Sigmoid colon (tissue), 4 donors: ENCODE measurements around the gene GAD2.

Experiments
- POLR2AphosphoS5 ChIP-seq, 4 donors: sonication (generic); formaldehyde crosslinking; IDR thresholded peaks; one replicate each; pipeline ENCODE4 v1.6.1; 2017; ENCODE audit warnings: antibody characterized with exemption in 4 of 4
- TF ChIP-seq, protein P1 (sequence below), 4 experiments: fragments of 450-650 bp in 3 of 4; fragments of 200-600 bp in 1 of 4; IDR thresholded peaks; one replicate each; pipeline ENCODE4 v1.5.1; 2016 to 2019; ENCODE audit warnings: antibody characterized with exemption in 4 of 4, mild to moderate bottlenecking in 3 of 4, moderate library complexity in 2 of 4

GRCh38 chr10:26225322-26225721, 8.7 kb downstream of the GAD2 start:
- TF ChIP-seq, protein P1, sequence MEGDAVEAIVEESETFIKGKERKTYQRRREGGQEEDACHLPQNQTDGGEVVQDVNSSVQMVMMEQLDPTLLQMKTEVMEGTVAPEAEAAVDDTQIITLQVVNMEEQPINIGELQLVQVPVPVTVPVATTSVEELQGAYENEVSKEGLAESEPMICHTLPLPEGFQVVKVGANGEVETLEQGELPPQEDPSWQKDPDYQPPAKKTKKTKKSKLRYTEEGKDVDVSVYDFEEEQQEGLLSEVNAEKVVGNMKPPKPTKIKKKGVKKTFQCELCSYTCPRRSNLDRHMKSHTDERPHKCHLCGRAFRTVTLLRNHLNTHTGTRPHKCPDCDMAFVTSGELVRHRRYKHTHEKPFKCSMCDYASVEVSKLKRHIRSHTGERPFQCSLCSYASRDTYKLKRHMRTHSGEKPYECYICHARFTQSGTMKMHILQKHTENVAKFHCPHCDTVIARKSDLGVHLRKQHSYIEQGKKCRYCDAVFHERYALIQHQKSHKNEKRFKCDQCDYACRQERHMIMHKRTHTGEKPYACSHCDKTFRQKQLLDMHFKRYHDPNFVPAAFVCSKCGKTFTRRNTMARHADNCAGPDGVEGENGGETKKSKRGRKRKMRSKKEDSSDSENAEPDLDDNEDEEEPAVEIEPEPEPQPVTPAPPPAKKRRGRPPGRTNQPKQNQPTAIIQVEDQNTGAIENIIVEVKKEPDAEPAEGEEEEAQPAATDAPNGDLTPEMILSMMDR (IDR thresholded peaks at IDR 0.05): no peak
- TF ChIP-seq POLR2AphosphoS5 (IDR thresholded peaks at IDR 0.05): no peak
